Hepatocyte (in vitro differentiated cells): ENCODE data around the gene KRTAP9-3. TPM values are rescaled to one million over a fixed set of nuclear protein-coding genes. Genes with fewer than 3 reads are reported as not detected.
"Not testable (repeated sequence)": the region's sequence is repeated elsewhere in the genome, so short reads cannot be mapped to it uniquely, and the experiment has no call there.

Experiments used
- DNase-seq: peaks from one replicate; pipeline ENCODE4 v3.0.0-alpha.2; 2016; ENCODE audit warnings: low spot score
- H2AFZ ChIP-seq: fragments of 200-600 bp; sonication (generic); 2 replicates; pipeline ENCODE4 v1.6.0; 2016; ENCODE audit warnings: antibody characterized with exemption, mild to moderate bottlenecking
- H3K27ac ChIP-seq: fragments of 200-600 bp; sonication (generic); 2 replicates; pipeline ENCODE4 v1.5.1; 2016; ENCODE audit warnings: mild to moderate bottlenecking
- H3K27me3 ChIP-seq: fragments of 200-600 bp; sonication (generic); 2 replicates; pipeline ENCODE4 v1.6.1; 2016
- H3K36me3 ChIP-seq: fragments of 200-600 bp; sonication (generic); replicated peaks from 2 replicates; pipeline ENCODE4 v1.5.1; 2016; ENCODE audit warnings: low read depth; ENCODE audit not compliant: insufficient read depth
- H3K4me1 ChIP-seq: fragments of 200-600 bp; sonication (generic); 2 replicates; pipeline ENCODE4 v1.5.1; 2016; ENCODE audit warnings: mild to moderate bottlenecking, moderate library complexity; ENCODE audit not compliant: insufficient read depth
- H3K4me2 ChIP-seq: fragments of 200-600 bp; sonication (generic); 2 replicates; pipeline ENCODE4 v1.6.0; 2016
- H3K4me3 ChIP-seq: fragments of 200-600 bp; sonication (generic); 2 replicates; pipeline ENCODE4 v1.5.1; 2016; ENCODE audit warnings: mild to moderate bottlenecking
- H3K79me2 ChIP-seq: fragments of 200-600 bp; sonication (generic); 2 replicates; pipeline ENCODE4 v1.6.0; 2017; ENCODE audit warnings: mild to moderate bottlenecking
- H3K9me2 ChIP-seq: fragments of 200-600 bp; sonication (generic); replicated peaks from 2 replicates; pipeline ENCODE4 v1.6.0; 2017; ENCODE audit warnings: mild to moderate bottlenecking; ENCODE audit not compliant: insufficient read depth
- H3K9me3 ChIP-seq: fragments of 200-600 bp; sonication (generic); 2 replicates; pipeline ENCODE4 v1.5.1; 2016; ENCODE audit warnings: low read depth, mild to moderate bottlenecking
- H4K20me1 ChIP-seq: fragments of 200-600 bp; sonication (generic); 2 replicates; pipeline ENCODE4 v1.6.0; 2016; ENCODE audit warnings: mild to moderate bottlenecking; ENCODE audit not compliant: insufficient read depth, poor library complexity, severe bottlenecking
- EZH2 ChIP-seq: fragments of 200-600 bp; sonication (generic); IDR thresholded peaks from 2 replicates; pipeline ENCODE4 v1.6.1; 2016; ENCODE audit warnings: antibody characterized with exemption, mild to moderate bottlenecking, borderline replicate concordance
- EZH2phosphoT487 ChIP-seq: fragments of 200-600 bp; sonication (generic); IDR thresholded peaks from one replicate; pipeline ENCODE4 v1.6.1; 2018; ENCODE audit warnings: antibody characterized with exemption, mild to moderate bottlenecking, low read depth, moderate library complexity; ENCODE audit not compliant: unreplicated experiment, severe bottlenecking
- WGBS: methylation state at CpG from one replicate; pipeline ENCODE4 v1.1.6; 2016; ENCODE audit warnings: low lambda C conversion rate; ENCODE audit errors: missing lambda C conversion rate; 5-methylcytosine and 5-hydroxymethylcytosine counted together
- polyA plus RNA-seq: library from polyadenylated mRNA; unstranded; fragments of >200 nt; fragmentation: Nextera tagmentation; extraction: Ambion mirVana; gene quantifications from 2 replicates; pipeline ENCODE4 v1.2.1, GENCODE V29; 2016
- total RNA-seq: library from RNA; depleted of rRNA; stranded (reverse); fragments of >200 nt; gene quantifications from 2 replicates; pipeline ENCODE4 v1.2.3, GENCODE V29; 2014
- TF ChIP-seq, protein P1 (sequence below): fragments of 200-600 bp; sonication (generic); IDR thresholded peaks from 2 replicates; pipeline ENCODE4 v1.5.1; 2016; ENCODE audit warnings: antibody characterized with exemption, mild to moderate bottlenecking; ENCODE audit not compliant: poor library complexity

KRTAP9-3 gene, protein sequence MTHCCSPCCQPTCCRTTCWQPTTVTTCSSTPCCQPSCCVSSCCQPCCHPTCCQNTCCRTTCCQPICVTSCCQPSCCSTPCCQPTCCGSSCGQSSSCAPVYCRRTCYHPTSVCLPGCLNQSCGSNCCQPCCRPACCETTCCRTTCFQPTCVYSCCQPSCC
- not detected in 2 replicates for total RNA-seq
- not detected in 2 replicates for polyA plus RNA-seq

DNA sequence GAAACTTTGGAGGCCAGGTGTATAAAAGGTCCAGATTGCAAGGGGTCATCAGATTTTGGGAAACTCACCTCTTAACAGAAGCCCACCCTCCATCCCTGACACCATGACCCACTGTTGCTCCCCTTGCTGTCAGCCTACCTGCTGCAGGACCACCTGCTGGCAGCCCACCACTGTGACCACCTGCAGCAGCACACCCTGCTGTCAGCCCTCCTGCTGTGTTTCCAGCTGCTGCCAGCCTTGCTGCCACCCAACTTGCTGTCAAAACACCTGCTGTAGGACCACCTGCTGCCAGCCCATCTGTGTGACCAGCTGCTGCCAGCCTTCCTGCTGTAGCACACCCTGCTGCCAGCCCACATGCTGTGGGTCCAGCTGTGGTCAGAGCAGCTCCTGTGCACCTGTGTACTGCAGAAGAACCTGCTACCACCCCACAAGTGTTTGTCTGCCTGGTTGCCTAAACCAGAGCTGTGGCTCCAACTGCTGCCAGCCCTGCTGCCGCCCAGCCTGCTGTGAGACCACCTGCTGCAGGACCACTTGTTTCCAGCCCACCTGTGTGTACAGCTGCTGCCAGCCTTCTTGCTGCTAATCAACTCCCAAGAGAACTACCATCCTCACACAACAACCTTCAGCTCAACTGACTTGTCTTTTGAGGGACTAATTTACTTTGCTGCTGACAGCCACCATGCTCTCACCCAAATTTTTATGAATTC is at the start of gene KRTAP9-3:
Gene KRTAP9-3 (plus strand): TSS at position 51 of the 707 bp plus-strand sequence. CDS start 53 bp downstream, at position 104.
- H3K4me3 ChIP-seq, H3K79me2 ChIP-seq, H3K9me3 ChIP-seq, H3K9me2 ChIP-seq, DNase-seq, H3K36me3 ChIP-seq, H3K27ac ChIP-seq, H2AFZ ChIP-seq, H4K20me1 ChIP-seq, H3K4me2 ChIP-seq, H3K4me1 ChIP-seq: not testable (repeated sequence)
- H3K27me3 ChIP-seq: peaks cover 28% of the 10 kb centered on the region
- 84% methylated on average over 1 of the region's 1 CpG for WGBS

DNA sequence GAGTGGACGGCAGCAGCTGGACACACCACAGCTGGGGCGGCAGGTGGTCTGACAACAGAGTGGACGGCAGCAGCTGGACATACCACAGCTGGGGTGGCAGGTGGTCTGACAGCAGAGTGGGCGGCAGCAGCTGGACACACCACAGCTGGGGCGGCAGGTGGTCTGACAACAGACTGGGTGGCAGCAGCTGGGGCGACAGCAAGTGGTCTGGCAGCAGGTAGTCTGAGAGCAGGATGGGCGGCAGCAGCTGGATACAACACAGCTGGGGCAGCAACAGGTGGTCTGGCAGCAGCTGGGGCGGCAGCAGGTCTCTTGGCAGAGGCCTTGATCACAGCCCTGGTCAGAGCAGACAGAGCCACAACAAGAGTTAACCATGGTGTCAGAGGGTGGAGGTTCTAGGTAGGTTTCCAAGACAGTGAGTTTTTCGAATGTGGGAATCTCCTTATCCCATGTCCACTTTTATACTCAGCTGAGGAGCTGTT is 47.7 kb upstream of the KRTAP9-3 start, which contains the start of gene KRTAP4-1:
Gene KRTAP4-1 (minus strand): TSS at position 432 of the 482 bp plus-strand sequence. CDS start 57 bp downstream, at position 375.
- Histone ChIP-seq H3K27ac (no peak within 1 kb of the TSS), H2AFZ (no peak within 1 kb of the TSS)

DNA sequence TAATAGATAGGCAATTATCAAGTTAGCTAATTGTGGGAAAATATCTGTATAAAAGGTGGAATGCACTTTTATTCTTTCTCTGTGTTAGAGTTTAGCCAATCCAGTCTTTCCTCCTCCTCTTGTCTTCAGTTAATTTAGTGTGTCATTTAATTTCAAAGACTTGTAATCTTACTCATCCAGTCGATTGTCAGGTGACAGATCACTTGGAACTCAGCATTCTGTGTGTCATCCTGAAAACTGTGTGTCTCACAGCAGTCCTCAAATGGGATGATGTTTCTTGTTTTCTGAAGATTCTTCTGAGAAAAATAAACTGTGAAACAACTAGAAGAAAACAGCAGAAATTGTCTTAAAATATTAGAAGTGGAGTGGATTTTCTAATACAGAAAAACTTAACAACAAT is 47.2 kb upstream of the KRTAP9-3 start:
- WGBS: 71% methylated on average over 1 of the region's 1 CpG
- peaks cover 20% of the 10 kb centered on the region for H3K27me3 ChIP-seq
- H3K27ac ChIP-seq: no peak overlapping the region
- no peaks in the 10 kb centered on the region for H3K36me3 ChIP-seq
- no peak for DNase-seq
- no peak for TF ChIP-seq EZH2
- TF ChIP-seq, protein P1, sequence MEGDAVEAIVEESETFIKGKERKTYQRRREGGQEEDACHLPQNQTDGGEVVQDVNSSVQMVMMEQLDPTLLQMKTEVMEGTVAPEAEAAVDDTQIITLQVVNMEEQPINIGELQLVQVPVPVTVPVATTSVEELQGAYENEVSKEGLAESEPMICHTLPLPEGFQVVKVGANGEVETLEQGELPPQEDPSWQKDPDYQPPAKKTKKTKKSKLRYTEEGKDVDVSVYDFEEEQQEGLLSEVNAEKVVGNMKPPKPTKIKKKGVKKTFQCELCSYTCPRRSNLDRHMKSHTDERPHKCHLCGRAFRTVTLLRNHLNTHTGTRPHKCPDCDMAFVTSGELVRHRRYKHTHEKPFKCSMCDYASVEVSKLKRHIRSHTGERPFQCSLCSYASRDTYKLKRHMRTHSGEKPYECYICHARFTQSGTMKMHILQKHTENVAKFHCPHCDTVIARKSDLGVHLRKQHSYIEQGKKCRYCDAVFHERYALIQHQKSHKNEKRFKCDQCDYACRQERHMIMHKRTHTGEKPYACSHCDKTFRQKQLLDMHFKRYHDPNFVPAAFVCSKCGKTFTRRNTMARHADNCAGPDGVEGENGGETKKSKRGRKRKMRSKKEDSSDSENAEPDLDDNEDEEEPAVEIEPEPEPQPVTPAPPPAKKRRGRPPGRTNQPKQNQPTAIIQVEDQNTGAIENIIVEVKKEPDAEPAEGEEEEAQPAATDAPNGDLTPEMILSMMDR: no peak
- TF ChIP-seq EZH2phosphoT487: no peak
- H3K4me3 ChIP-seq: no peak overlapping the region
- H3K4me2 ChIP-seq: no peak overlapping the region
- H3K9me2 ChIP-seq: no peaks in the 10 kb centered on the region
- H4K20me1 ChIP-seq: no peaks in the 10 kb centered on the region
- H3K9me3 ChIP-seq: no peaks in the 10 kb centered on the region
- H2AFZ ChIP-seq: no peak overlapping the region
- H3K4me1 ChIP-seq: peaks cover 3% of the 10 kb centered on the region
- no peaks in the 10 kb centered on the region for H3K79me2 ChIP-seq

More for the DNA sequence above, 47.7 kb upstream of the KRTAP9-3 start, which contains the start of gene KRTAP4-1:
- Histone ChIP-seq H4K20me1 (no peaks in the 10 kb centered on the region), H3K4me3 (no peak within 1 kb of the TSS), H3K36me3 (no peaks in the 10 kb centered on the region), H3K79me2 (no peaks in the 10 kb centered on the region), H3K9me3 (no peaks in the 10 kb centered on the region), H3K4me2 (no peak within 1 kb of the TSS), H3K9me2 (no peaks in the 10 kb centered on the region), H3K4me1 (peaks cover 3% of the 10 kb centered on the region), H3K27me3 (peaks cover 22% of the 10 kb centered on the region)
- DNase-seq: no peak
- 70% methylated on average over 7 of the region's 9 CpGs for WGBS
- no peak for TF ChIP-seq EZH2phosphoT487
- no peak for TF ChIP-seq EZH2
- TF ChIP-seq, protein P1: no peak

DNA sequence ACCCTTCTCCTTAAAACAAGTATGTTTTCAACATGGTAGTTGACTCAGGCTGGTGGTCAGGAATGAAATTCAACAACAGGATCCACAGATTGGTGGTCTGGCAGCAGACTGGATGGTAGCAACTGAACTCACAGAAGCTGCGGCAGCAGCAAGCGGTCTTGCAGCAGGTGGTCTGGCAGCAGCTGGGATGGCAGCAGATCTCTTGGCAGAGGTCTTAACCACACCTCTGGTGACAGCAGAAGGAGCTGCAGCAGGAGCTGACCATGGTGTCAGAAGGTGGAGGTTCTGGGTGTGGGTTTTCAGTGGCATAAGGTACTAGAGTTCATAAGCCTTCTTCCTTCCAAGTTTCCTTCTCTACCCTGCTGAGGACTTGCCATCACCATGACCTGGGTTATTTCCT is 45.4 kb upstream of the KRTAP9-3 start:
- H3K4me1 ChIP-seq: peaks cover 3% of the 10 kb centered on the region
- DNase-seq: no peak
- no peak overlapping the region for H2AFZ ChIP-seq
- no peaks in the 10 kb centered on the region for H3K9me2 ChIP-seq
- no peaks in the 10 kb centered on the region for H4K20me1 ChIP-seq
- no peaks in the 10 kb centered on the region for H3K36me3 ChIP-seq
- TF ChIP-seq, protein P1: no peak
- no peak for TF ChIP-seq EZH2phosphoT487
- H3K9me3 ChIP-seq: no peaks in the 10 kb centered on the region
- no peaks in the 10 kb centered on the region for H3K79me2 ChIP-seq
- H3K4me2 ChIP-seq: no peak overlapping the region
- peaks cover 20% of the 10 kb centered on the region for H3K27me3 ChIP-seq
- whole genome bisulfite sequencing: 93% methylated on average over 2 of the region's 2 CpGs
- H3K4me3 ChIP-seq: no peak overlapping the region
- no peak overlapping the region for H3K27ac ChIP-seq

DNA sequence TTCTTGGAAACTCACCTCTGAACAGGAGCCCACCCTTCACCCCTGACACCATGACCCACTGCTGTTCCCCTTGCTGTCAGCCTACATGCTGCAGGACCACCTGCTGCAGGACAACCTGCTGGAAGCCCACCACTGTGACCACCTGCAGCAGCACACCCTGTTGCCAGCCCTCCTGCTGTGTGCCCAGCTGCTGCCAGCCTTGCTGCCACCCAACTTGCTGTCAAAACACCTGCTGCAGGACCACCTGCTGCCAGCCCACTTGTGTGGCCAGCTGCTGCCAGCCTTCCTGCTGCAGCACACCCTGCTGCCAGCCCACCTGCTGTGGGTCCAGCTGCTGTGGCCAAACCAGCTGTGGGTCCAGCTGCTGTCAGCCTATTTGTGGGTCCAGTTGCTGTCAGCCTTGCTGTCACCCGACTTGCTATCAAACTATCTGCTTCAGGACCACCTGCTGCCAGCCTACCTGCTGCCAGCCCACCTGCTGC is 42.4 kb upstream of the KRTAP9-3 start, which contains the start of gene KRTAP9-1:
Gene KRTAP9-1 (plus strand): TSS at position 51 of the 482 bp plus-strand sequence. CDS start 0 bp downstream, at position 51.
- 69% methylated on average over 1 of the region's 1 CpG for WGBS

More for the DNA sequence above, 42.4 kb upstream of the KRTAP9-3 start, which contains the start of gene KRTAP9-1:
- H3K27ac ChIP-seq, H3K4me3 ChIP-seq, H3K4me2 ChIP-seq, H3K36me3 ChIP-seq, H4K20me1 ChIP-seq, DNase-seq, H3K4me1 ChIP-seq, H3K9me2 ChIP-seq, H3K79me2 ChIP-seq, H3K9me3 ChIP-seq, H2AFZ ChIP-seq: not testable (repeated sequence)
- H3K27me3 ChIP-seq: peaks cover 15% of the 10 kb centered on the region
